ENCODE data around the gene SASH1.

SASH1 gene

DNA sequence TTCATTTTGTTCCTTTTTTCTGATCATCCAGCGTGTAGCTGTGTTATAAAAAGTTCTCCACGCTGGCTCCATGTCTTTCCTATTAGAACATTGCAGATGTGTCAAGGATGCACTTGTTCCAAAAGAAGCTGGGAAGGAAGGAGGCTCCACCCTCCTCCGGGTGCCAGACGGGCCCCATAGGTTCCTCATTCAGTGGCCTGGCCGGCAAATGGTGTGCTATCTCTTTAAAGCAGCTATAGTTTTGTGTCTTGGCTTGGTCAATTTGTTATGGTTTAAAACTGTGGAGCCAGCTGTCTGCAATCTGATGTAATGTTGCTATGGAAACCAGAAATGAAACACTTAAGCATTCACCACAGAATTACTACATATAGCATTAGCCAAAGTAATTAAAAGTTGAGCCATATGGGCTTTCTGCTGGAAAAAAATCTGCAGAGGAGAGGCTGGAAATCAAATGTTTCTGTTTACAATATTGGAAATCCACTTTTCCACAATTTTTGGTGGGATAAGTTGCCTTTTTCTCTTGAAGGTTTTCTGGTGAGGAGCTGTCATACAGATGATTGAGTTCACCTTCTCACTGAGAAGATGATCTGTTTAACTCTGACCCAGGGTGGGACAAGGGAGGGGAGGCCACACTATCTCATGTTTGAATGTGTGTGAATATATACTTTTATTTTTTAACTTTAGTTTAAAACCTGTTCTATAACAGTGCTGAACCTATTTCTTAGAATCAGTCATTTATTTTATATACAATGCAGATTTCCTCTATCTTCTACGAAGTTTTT is 167.4 kb downstream of the SASH1 start:
- DNase-seq, result peak in 5 of 10 donors; percentile 34 to 93 (median 84)
- intact Hi-C loops (cut with DNase I), result no loop called here

- DNase-seq, result peak in 5 of 10 donors; percentile 44 to 89 (median 74)
- intact Hi-C loops (cut with DNase I), result no loop called here
These were observed 170.8 kb downstream of the SASH1 start for GRCh38 chr6:148513145-148514071.

DNA sequence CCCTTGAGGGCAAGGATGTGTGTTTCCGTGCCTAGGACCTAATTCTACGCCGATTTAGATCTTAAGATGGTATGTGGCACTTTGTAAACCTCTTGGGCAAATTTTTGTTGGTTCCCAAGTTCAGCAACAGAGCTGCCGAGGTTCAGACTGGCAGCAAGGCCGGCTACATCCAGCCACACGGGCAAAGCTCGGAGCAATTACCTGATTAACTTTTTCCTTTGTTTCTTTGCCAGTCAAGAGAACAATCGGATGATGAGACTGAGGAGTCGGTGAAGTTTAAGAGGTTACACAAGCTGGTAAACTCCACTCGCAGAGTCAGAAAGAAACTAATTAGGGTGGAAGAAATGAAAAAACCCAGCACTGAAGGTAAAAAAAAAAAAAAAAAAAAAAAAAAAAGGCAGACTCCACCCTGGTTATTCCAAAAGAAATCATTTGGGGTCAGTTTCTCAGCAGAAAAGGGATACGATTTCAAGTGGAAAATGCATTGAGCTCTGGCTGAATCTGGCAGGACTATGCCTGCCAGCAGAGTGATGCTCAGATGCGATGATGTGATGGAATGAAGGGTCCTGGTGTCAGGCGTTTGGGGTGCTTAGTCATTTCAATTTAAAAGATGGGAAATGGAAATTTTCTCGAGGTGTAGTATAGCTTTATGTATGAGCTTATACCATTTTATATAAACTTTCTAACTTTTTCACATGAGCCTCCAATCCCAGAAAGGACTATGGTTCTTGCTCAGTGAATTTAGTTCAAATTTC is 171.6 kb downstream of the SASH1 start:
- intact Hi-C loops (cut with DNase I), result no loop called here
- DNase-seq, result no peak

DNA sequence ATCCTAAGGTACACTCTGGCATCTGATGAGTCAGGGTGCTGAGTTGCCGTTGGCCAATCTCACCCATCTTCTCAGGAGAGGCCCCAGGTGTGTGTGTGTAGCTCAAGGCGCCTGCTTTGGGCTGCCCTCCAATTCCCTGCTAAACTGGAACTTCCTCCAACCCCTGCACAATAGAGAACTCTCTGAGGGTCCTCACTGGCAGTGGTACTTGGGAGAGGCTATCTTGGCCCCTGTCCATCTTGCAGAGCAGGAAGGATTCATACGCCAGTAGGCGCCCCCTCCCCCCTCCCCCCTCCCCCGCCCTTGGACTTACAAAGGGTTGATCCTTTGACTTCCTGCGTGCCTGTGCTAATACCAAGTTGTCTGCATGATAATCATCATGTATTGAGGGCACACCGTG is 173.6 kb downstream of the SASH1 start:
- intact Hi-C loops (cut with DNase I), result no loop called here
- no peak for DNase-seq

- intact Hi-C loops (cut with DNase I), result no loop called here
- DNase-seq, result peak in 1 of 10 donors; percentile 72
These were observed 174.0 kb downstream of the SASH1 start for GRCh38 chr6:148516617-148517016.

DNA sequence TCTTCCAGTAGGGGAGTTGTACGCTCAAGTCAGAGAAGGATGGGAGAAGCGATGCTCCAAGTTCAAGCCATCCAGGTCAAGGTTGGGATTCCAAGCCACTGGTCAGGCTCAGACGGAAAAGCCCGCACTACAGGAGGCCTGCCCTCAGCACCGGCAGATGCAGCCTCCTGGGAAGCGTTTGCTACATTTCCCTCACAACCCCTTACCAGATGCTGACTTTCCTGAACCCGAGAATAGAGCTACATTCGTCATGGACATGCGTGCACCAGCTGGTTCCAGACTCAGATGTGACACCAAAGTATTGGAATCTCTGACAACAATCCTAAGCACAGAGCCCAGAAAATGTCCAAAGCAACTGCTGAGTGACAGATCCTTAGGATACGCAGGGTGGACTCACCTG is 174.8 kb downstream of the SASH1 start:
- peak in 1 of 10 donors; percentile 62 for DNase-seq

GRCh38 chr6:148518511-148519156 is 176.0 kb downstream of the SASH1 start:
- intact Hi-C loops (cut with DNase I), result no loop called here

More for the DNA sequence above, 174.8 kb downstream of the SASH1 start:
- intact Hi-C loops (cut with DNase I), result no loop called here

GRCh38 chr6:148520109-148520841 is 177.6 kb downstream of the SASH1 start:
- intact Hi-C loops (cut with DNase I), result loop anchor here (10.0 kb wide), 2 partner anchors 175 to 1015 kb away; partner anchors contain the start of genes SAMD5 and SASH1
- peak in 1 of 10 donors; percentile 80 for DNase-seq

More at GRCh38 chr6:148518511-148519156, 176.0 kb downstream of the SASH1 start:
- peak in 1 of 10 donors; percentile 78 for DNase-seq

DNA sequence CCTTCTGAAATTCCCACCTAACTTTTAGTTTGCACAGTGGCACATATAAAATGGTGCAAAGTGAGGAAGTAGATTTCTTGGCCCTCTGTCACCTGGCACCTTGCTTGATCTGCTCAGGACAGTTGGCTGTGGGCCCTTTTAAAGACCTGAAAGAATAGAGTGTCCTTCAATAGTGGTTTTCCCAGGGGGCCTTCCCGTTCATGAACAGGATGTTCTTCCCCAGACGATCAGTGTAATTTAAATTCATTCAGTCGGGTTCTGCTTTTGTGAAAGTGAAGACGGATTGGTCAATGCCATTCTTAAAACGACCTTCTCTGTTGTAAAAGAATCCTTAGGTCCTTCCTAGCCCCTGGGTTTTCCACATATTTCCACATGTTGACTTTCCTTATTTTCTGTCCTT is 178.5 kb downstream of the SASH1 start:
- intact Hi-C loops (cut with DNase I), result loop anchor here (10.0 kb wide), 2 partner anchors 176 to 1016 kb away; partner anchors contain the start of genes SAMD5 and SASH1

DNA sequence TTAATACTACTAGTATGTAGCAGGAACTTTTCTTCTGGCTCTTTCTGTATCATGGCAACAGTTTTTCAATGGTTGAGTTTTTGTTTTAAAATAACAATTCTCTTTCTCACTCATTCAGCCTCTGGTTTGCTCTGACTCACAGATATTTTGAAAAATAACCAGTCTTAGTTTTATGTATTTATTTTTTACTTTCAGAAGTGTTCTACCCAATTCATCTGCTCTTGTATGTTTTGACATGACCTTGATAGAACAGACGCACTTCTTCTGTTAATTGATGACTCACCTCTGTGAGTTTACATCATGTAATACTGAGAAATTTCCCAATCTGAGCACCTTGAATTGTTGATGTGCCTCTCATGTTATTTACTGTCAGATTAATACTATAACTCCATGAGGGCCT is 178.9 kb downstream of the SASH1 start:
- intact Hi-C loops (cut with DNase I), result loop anchor here (10.0 kb wide), 2 partner anchors 177 to 1017 kb away; partner anchors contain the start of genes SAMD5 and SASH1

More for the DNA sequence above, 178.5 kb downstream of the SASH1 start:
- DNase-seq, result no peak

GRCh38 chr6:148523048-148523447 is 180.4 kb downstream of the SASH1 start:
- intact Hi-C loops (cut with DNase I), result loop anchor here (10.0 kb wide), 2 partner anchors 178 to 1018 kb away; partner anchors contain the start of genes SAMD5 and SASH1

More for the DNA sequence above, 178.9 kb downstream of the SASH1 start:
- DNase-seq, result no peak

GRCh38 chr6:148523551-148523950 is 180.9 kb downstream of the SASH1 start:
- intact Hi-C loops (cut with DNase I), result loop anchor here (10.0 kb wide), 2 partner anchors 179 to 1019 kb away; partner anchors contain the start of genes SAMD5 and SASH1
- DNase-seq, result no peak

More at GRCh38 chr6:148523048-148523447, 180.4 kb downstream of the SASH1 start:
- no peak for DNase-seq

GRCh38 chr6:148524471-148524882 is 181.8 kb downstream of the SASH1 start:
- intact Hi-C loops (cut with DNase I), result loop anchor here (10.0 kb wide), 2 partner anchors 180 to 1020 kb away; partner anchors contain the start of genes SAMD5 and SASH1
- DNase-seq, result no peak

DNA sequence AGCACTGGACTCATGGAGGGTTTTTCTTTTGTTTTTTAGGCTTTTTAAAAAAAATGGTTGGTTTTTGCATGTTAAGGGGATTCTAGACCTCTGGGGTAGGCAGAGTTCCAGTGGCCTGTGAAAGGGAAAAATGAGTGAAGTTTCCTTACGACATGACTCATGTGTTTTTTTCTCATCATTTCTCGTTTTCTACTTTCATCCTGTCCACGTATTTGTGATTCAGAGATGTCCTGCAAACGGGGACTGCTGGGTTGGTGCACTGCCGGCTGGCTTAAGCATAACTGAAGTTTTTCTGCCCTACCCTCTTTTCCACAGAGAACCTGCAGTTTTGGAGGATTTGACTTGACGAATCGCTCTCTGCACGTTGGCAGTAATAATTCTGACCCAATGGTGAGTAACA is 182.3 kb downstream of the SASH1 start:
- intact Hi-C loops (cut with DNase I), result loop anchor here (5.0 to 10.0 kb wide), 3 partner anchors 180 to 1020 kb away; partner anchors contain the start of genes SAMD5 and SASH1
- DNase-seq, result peak in 1 of 10 donors; percentile 62

DNA sequence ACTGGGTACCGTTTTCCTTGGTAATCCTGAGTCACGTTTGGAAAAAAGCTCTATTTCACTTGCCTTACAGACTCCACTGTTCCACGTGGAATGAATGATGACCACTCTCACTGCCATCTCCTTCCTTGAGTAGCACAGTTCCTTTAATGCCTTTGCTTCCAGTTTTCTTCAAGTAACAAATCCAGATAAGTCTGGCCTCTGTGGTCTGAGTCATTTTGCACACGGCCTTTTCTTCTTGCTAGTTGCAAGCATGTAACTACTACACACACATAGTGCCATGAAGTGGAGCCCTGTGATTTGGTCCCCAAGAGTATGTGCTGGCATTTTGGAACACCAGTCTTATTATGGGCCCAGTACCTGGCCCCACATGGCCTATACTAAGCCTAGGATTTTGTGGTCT is 182.8 kb downstream of the SASH1 start:
- DNase-seq, result peak in 1 of 10 donors; percentile 29
- intact Hi-C loops (cut with DNase I), result loop anchor here (5.0 to 10.0 kb wide), 3 partner anchors 181 to 1021 kb away; partner anchors contain the start of genes SAMD5 and SASH1

DNA sequence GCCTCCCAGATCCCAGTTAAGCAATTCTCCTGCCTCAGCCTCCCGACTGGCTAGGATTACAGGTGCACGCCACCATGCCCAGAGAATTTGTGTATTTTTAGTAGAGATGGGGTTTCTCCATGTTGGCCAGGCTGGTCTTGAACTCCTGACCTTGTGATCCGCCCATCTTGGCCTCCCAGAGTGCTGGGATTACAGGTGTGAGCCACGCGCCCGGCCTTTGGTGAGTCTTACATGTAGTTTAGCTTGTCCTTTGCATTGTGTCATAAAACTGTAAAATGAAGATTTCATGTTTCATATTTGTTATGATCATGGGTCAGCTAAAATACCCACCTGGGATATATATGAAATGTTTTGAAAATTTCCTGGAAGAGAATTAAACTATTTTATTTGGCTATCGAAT is 183.5 kb downstream of the SASH1 start:
- no peak for DNase-seq
- intact Hi-C loops (cut with DNase I), result loop anchor here (5.0 to 10.0 kb wide), 3 partner anchors 181 to 1021 kb away; partner anchors contain the start of genes SAMD5 and SASH1

- peak in 5 of 10 donors; percentile 49 to 94 (median 69) for DNase-seq
- intact Hi-C loops (cut with DNase I), result loop anchor here (2.0 to 10.0 kb wide), 4 partner anchors 63 to 1023 kb away; partner anchors contain the start of genes SAMD5 and SASH1
These were observed 185.7 kb downstream of the SASH1 start for GRCh38 chr6:148528292-148528691.

GRCh38 chr6:148529010-148529409 is 186.4 kb downstream of the SASH1 start:
- DNase-seq, result peak in 3 of 10 donors; percentile 53 to 86 (median 86)
- intact Hi-C loops (cut with DNase I), result loop anchor here (2.0 to 10.0 kb wide), 4 partner anchors 64 to 1024 kb away; partner anchors contain the start of genes SAMD5 and SASH1

Measured in posterior cingulate gyrus (tissue), 11 donors.